Retina (tissue), 1 donor: ENCODE results near the gene CARD8.
"Not testable (repeated sequence)": the region's sequence is repeated elsewhere in the genome, so short reads cannot be mapped to it uniquely, and the experiment has no call there.

ENCODE experiments used
- DNase-seq: peaks from one replicate; pipeline ENCODE4 v3.0.0-alpha.2; 2016

Gene CARD8

GRCh38 chr19:48255376-48256303 is at the start of gene CARD8:
CARD8 (minus strand) TSS chr19:48255912; CDS start chr19:48241020, 14,892 bp downstream.
- DNase-seq = peak; percentile 91

GRCh38 chr19:48303866-48304265 is 48.2 kb upstream of the CARD8 start:
- DNase-seq = no peak

- no peak for DNase-seq
Observed at GRCh38 chr19:48303367-48303766, 47.7 kb upstream of the CARD8 start.

GRCh38 chr19:48302600-48302959 is 46.9 kb upstream of the CARD8 start:
- DNase-seq = no peak

- DNase-seq = no peak
Observed at GRCh38 chr19:48301886-48302599, 46.3 kb upstream of the CARD8 start.

GRCh38 chr19:48297975-48298374 is 42.3 kb upstream of the CARD8 start:
- DNase-seq = no peak

- no peak for DNase-seq
Observed at GRCh38 chr19:48296963-48297734, 41.4 kb upstream of the CARD8 start.

GRCh38 chr19:48295458-48295857 is 39.7 kb upstream of the CARD8 start:
- no peak for DNase-seq

GRCh38 chr19:48292798-48293197 is 37.1 kb upstream of the CARD8 start:
- DNase-seq = no peak

- DNase-seq = not testable (repeated sequence)
Observed at GRCh38 chr19:48291489-48291815, 35.7 kb upstream of the CARD8 start.

- DNase-seq = peak; percentile 92
Observed at GRCh38 chr19:48290771-48291488, 35.2 kb upstream of the CARD8 start.

GRCh38 chr19:48290401-48290770 is 34.7 kb upstream of the CARD8 start:
- peak; percentile 22 for DNase-seq

GRCh38 chr19:48287748-48288147 is 32.0 kb upstream of the CARD8 start:
- no peak for DNase-seq

- no peak for DNase-seq
Observed at GRCh38 chr19:48284896-48285295, 29.2 kb upstream of the CARD8 start.

GRCh38 chr19:48283908-48284307 is 28.2 kb upstream of the CARD8 start:
- DNase-seq = no peak

- no peak for DNase-seq
Observed at GRCh38 chr19:48279747-48280146, 24.0 kb upstream of the CARD8 start.

GRCh38 chr19:48274938-48275337 is 19.2 kb upstream of the CARD8 start:
- DNase-seq = no peak

GRCh38 chr19:48274173-48274572 is 18.5 kb upstream of the CARD8 start:
- no peak for DNase-seq

GRCh38 chr19:48271531-48272151 is 15.9 kb upstream of the CARD8 start:
- peak; percentile 92 for DNase-seq

- DNase-seq = not testable (repeated sequence)
Observed at GRCh38 chr19:48269617-48270026, 13.9 kb upstream of the CARD8 start.

GRCh38 chr19:48265326-48265725 is 9.6 kb upstream of the CARD8 start:
- not testable (repeated sequence) for DNase-seq

GRCh38 chr19:48260359-48260714 is 4.6 kb upstream of the CARD8 start:
- DNase-seq = not testable (repeated sequence)
